Ovary (tissue), 9 donors: ENCODE results near the gene MSL1. TPM values are rescaled to one million over a fixed set of nuclear protein-coding genes. Genes with fewer than 3 reads are reported as not detected.

ENCODE experiments used
- DNase-seq, 5 donors: peaks; one replicate each; pipeline ENCODE4 v3.0.0-alpha.2; 2019 to 2020
- H3K27ac ChIP-seq, 2 donors: fragments of 200-600 bp; one replicate each; pipeline versions ENCODE4 v1.5.1 to v1.8.0; 2019 to 2022
- H3K27me3 ChIP-seq: fragments of 200-600 bp; one replicate; pipeline ENCODE4 v1.8.0; 2022
- H3K36me3 ChIP-seq: fragments of 200-600 bp; sonication (generic); one replicate; pipeline ENCODE4 v1.5.1; 2019
- H3K4me1 ChIP-seq: one replicate; pipeline ENCODE4 v1.8.1; 2013; ENCODE audit warnings: mild to moderate bottlenecking, moderate library complexity; ENCODE audit not compliant: insufficient read depth
- H3K4me3 ChIP-seq: fragments of 200-600 bp; sonication (generic); one replicate; pipeline ENCODE4 v1.5.1; 2017
- H3K9me3 ChIP-seq, 2 donors: fragments of 200-600 bp in 1 of 2; sonication (generic) in 1 of 2; one replicate each; pipeline versions ENCODE4 v1.5.1 to v1.8.1; 2013 to 2019; ENCODE audit warnings: mild to moderate bottlenecking in 1 of 2, moderate library complexity in 1 of 2
- CTCF ChIP-seq, 3 donors: fragments of 450-650 bp in 2 of 3; fragments of 200-600 bp in 1 of 3; IDR thresholded peaks; one replicate each; pipeline versions ENCODE4 v1.5.1 to v1.8.0; 2016 to 2022; ENCODE audit warnings: antibody characterized with exemption in 3 of 3, mild to moderate bottlenecking in 1 of 3
- EP300 ChIP-seq: sonication (generic); formaldehyde crosslinking; IDR thresholded peaks from one replicate; pipeline ENCODE4 v1.6.1; 2017; ENCODE audit warnings: antibody characterized with exemption
- POLR2A ChIP-seq: fragments of 450-650 bp; IDR thresholded peaks from one replicate; pipeline ENCODE4 v1.6.1; 2017; ENCODE audit warnings: antibody characterized with exemption, mild to moderate bottlenecking, moderate library complexity
- WGBS, 3 donors: extraction: QIAGEN DNeasy Blood & Tissue Kit in 1 of 3; methylation state at CpG; one replicate each; pipeline versions ENCODE4 v1.1.5 to v1.1.7; 2013 to 2017; 5-methylcytosine and 5-hydroxymethylcytosine counted together
- intact Hi-C, 4 donors: fragments of 100-400 bp; cut with DNase I; formaldehyde crosslinking; loops; one replicate each; pipeline versions ENCODE4 v1.11.0 to v1.15.1; 2022 to 2023
- polyA plus RNA-seq, 2 donors: library from polyadenylated mRNA; stranded (reverse); fragments of 200-250 nt in 1 of 2; fragments of 350-450 nt in 1 of 2; fragmentation: Illumina TruSeq in 1 of 2; extraction: RNeasy Lipid Tissue Mini Kit (QIAGEN cat#74804) in 1 of 2; gene quantifications; one replicate each; pipeline ENCODE4 v1.2.3, GENCODE V29; 2013 to 2014
- total RNA-seq, 7 donors: library from RNA; depleted of rRNA in 2 of 7; stranded (reverse); fragments of >200 nt in 2 of 7; fragmentation: NEBNext Ultra II Directional in 3 of 7; extraction: Animal tissue kit (Norgen Biotek cat#: 25700) in 3 of 7; gene quantifications; one replicate each; pipeline versions ENCODE4 v1.1.0 to v1.2.4, GENCODE V29; 2016 to 2023
- donor health status: DM: no; HTN: no; CAD: no; lungs with moderate emphysema.
- donor health status: DM: no; HTN: no; CAD: no.
- donor health status: Bipolar disorder and iron deficiency.
- donor health status: DM: yes; HTN: yes; CAD: no.
- donor health status: DM: no; HTN: no; CAD: no.
- donor health status: DM: yes; HTN: yes; CAD: no.

MSL1 gene
- total and polyA plus RNA-seq, 9 donors: 59.6 to 122 (median 83.3) TPM

GRCh38 chr17:40177275-40177874 lies 55.6 kb downstream of the MSL1 start, which contains the start of gene RAPGEFL1:
RAPGEFL1 (plus strand) TSS chr17:40177470; CDS start chr17:40177862, 392 bp downstream.
- WGBS, 3 donors: 0 to 2% (median 1%) methylated on average over 48 to 57 of the region's 57 CpGs
- no peak within 1 kb of the TSS for H3K27ac ChIP-seq
- no peaks in the 10 kb centered on the region for H3K27me3 ChIP-seq
- H3K4me1 ChIP-seq: no peaks in the 10 kb centered on the region
- H3K4me3 ChIP-seq: peak within 1 kb of the TSS; percentile 41
- peak; percentile 71 to 85 (median 74) for DNase-seq
- H3K36me3 ChIP-seq: no peaks in the 10 kb centered on the region
- TF ChIP-seq POLR2A (no peak), CTCF (IDR thresholded peaks at IDR 0.05) (no peak), EP300 (no peak)
- H3K9me3 ChIP-seq: no peaks in the 10 kb centered on the region
- intact Hi-C loops: loop anchor here in 1 of 4 donors (10.0 kb wide), 1 partner anchor 143 kb away; no protein-coding TSS in a partner anchor

- intact Hi-C loops: loop anchor here in 1 of 4 donors (10.0 kb wide), 1 partner anchor 143 kb away; no protein-coding TSS in a partner anchor
- TF ChIP-seq CTCF (IDR thresholded peaks at IDR 0.05) (no peak), POLR2A (no peak), EP300 (no peak)
- no peak overlapping the region for H3K27ac ChIP-seq
Measured at GRCh38 chr17:40178021-40178601, 56.3 kb downstream of the MSL1 start.

GRCh38 chr17:40178660-40179059 lies 56.9 kb downstream of the MSL1 start:
- intact Hi-C loops: loop anchor here in 1 of 4 donors (10.0 kb wide), 1 partner anchor 144 kb away; no protein-coding TSS in a partner anchor
- H3K9me3 ChIP-seq: no peaks in the 10 kb centered on the region
- no peak overlapping the region for H3K27ac ChIP-seq
- H3K4me3 ChIP-seq: no peak overlapping the region
- TF ChIP-seq CTCF (IDR thresholded peaks at IDR 0.05): no peak
- TF ChIP-seq POLR2A: no peak
- TF ChIP-seq EP300: no peak
- no peaks in the 10 kb centered on the region for H3K4me1 ChIP-seq
- DNase-seq: no peak
- H3K27me3 ChIP-seq: no peaks in the 10 kb centered on the region
- no peaks in the 10 kb centered on the region for H3K36me3 ChIP-seq
- WGBS, 3 donors: 92 to 95% (median 92%) methylated on average over 7 of the region's 7 CpGs

More at GRCh38 chr17:40178021-40178601, 56.3 kb downstream of the MSL1 start:
- DNase-seq: peak in 1 of 5 donors; percentile 39
- peak overlapping the region; percentile 41 for H3K4me3 ChIP-seq
- no peaks in the 10 kb centered on the region for H3K9me3 ChIP-seq
- H3K36me3 ChIP-seq: no peaks in the 10 kb centered on the region
- WGBS, 3 donors: 23 to 69% (median 40%) methylated on average over 19 to 46 of the region's 46 CpGs
- no peaks in the 10 kb centered on the region for H3K4me1 ChIP-seq
- no peaks in the 10 kb centered on the region for H3K27me3 ChIP-seq

GRCh38 chr17:40179923-40180659 lies 58.3 kb downstream of the MSL1 start:
- Histone ChIP-seq H3K4me1 (no peaks in the 10 kb centered on the region), H3K4me3 (no peak overlapping the region), H3K9me3 (no peaks in the 10 kb centered on the region), H3K27me3 (no peaks in the 10 kb centered on the region), H3K27ac (no peak overlapping the region), H3K36me3 (no peaks in the 10 kb centered on the region)
- WGBS, 3 donors: 62 to 71% (median 64%) methylated on average over 6 of the region's 6 CpGs
- intact Hi-C loops: loop anchor here in 2 of 4 donors (10.0 kb wide), 2 partner anchors 145 to 165 kb away; partner anchors contain the start of gene CSF3 (in 1 of the 2)
- TF ChIP-seq CTCF (IDR thresholded peaks at IDR 0.05) (no peak), POLR2A (no peak), EP300 (no peak)
- no peak for DNase-seq
